Measurements from ENCODE around the gene ADGRD1.

Gene ADGRD1

GRCh38 chr12:131084341-131085011 lies 130.8 kb downstream of the ADGRD1 start:
- TF ChIP-seq ZFP30 (CRISPR knock-in tag; IDR thresholded peaks at IDR 0.05) (no peak), ZFP3 (CRISPR knock-in tag; IDR thresholded peaks at IDR 0.05) (no peak), RARB (CRISPR knock-in tag; IDR thresholded peaks at IDR 0.05) (no peak), TCF4 (CRISPR knock-in tag; IDR thresholded peaks at IDR 0.05; ENCODE audit: borderline replicate concordance) (no peak), ESRRG (CRISPR knock-in tag; IDR thresholded peaks at IDR 0.05) (no peak), POU6F1 (CRISPR knock-in tag; IDR thresholded peaks at IDR 0.05; ENCODE audit: borderline replicate concordance, low read depth) (no peak), ARNTL (CRISPR knock-in tag; IDR thresholded peaks at IDR 0.05; ENCODE audit: borderline replicate concordance, low read depth) (no peak), CSRNP3 (CRISPR knock-in tag; IDR thresholded peaks at IDR 0.05) (no peak), CREB5 (CRISPR knock-in tag; IDR thresholded peaks at IDR 0.05; ENCODE audit: low read depth) (no peak), TSHZ2 (CRISPR knock-in tag; IDR thresholded peaks at IDR 0.05) (no peak), PATZ1 (CRISPR knock-in tag; IDR thresholded peaks at IDR 0.05; ENCODE audit: borderline replicate concordance) (no peak), TOX (CRISPR knock-in tag; IDR thresholded peaks at IDR 0.05; ENCODE audit: borderline replicate concordance) (no peak), ZNF70 (CRISPR knock-in tag; IDR thresholded peaks at IDR 0.05) (no peak), SNAI2 (CRISPR knock-in tag; IDR thresholded peaks at IDR 0.05) (no peak), ZNF8 (CRISPR knock-in tag; IDR thresholded peaks at IDR 0.05) (no peak), ZNF565 (CRISPR knock-in tag; conservative IDR thresholded peaks at IDR 0.05; ENCODE audit: low read depth) (no peak), ZC3H10 (CRISPR knock-in tag; IDR thresholded peaks at IDR 0.05) (no peak), ISL1 (CRISPR knock-in tag; IDR thresholded peaks at IDR 0.05) (no peak), BACH2 (CRISPR knock-in tag; IDR thresholded peaks at IDR 0.05; ENCODE audit: borderline replicate concordance) (no peak)
- ATAC-seq: no peak

GRCh38 chr12:131085125-131085815 lies 131.6 kb downstream of the ADGRD1 start:
- no peak for ATAC-seq
- no peak for TF ChIP-seq CSRNP3 (CRISPR knock-in tag; IDR thresholded peaks at IDR 0.05)
- no peak for TF ChIP-seq TSHZ2 (CRISPR knock-in tag; IDR thresholded peaks at IDR 0.05)
- TF ChIP-seq BACH2 (CRISPR knock-in tag; IDR thresholded peaks at IDR 0.05; ENCODE audit: borderline replicate concordance): no peak
- no peak for TF ChIP-seq ZFP3 (CRISPR knock-in tag; IDR thresholded peaks at IDR 0.05)
- TF ChIP-seq ZFP30 (CRISPR knock-in tag; IDR thresholded peaks at IDR 0.05): no peak
- no peak for TF ChIP-seq POU6F1 (CRISPR knock-in tag; IDR thresholded peaks at IDR 0.05; ENCODE audit: borderline replicate concordance, low read depth)
- no peak for TF ChIP-seq ARNTL (CRISPR knock-in tag; IDR thresholded peaks at IDR 0.05; ENCODE audit: borderline replicate concordance, low read depth)
- no peak for TF ChIP-seq TCF4 (CRISPR knock-in tag; IDR thresholded peaks at IDR 0.05; ENCODE audit: borderline replicate concordance)
- TF ChIP-seq GLIS3 (CRISPR knock-in tag; IDR thresholded peaks at IDR 0.05): no peak
- TF ChIP-seq RARB (CRISPR knock-in tag; IDR thresholded peaks at IDR 0.05): no peak
